HEK293 (cell line): ENCODE measurements around the gene APOBEC3C.
A peak's percentile ranks its signal among the peaks of the same experiment; 100 is the strongest.

ENCODE experiments used
- CTCF ChIA-PET: fragments of 350-600 bp; formaldehyde crosslinking; extraction: SDS; loops from one replicate; lab custom pipeline; 2021; ENCODE audit warnings: antibody characterized with exemption; lab: Yijun Ruan, JAX
- POLR2A ChIA-PET: fragments of 300-600 bp; formaldehyde crosslinking; extraction: SDS; loops from one replicate; lab custom pipeline; 2020; ENCODE audit warnings: antibody characterized with exemption, inconsistent platforms; lab: Yijun Ruan, JAX
- H3K27ac ChIP-seq: fragments of 200-500 bp; sonication (Bioruptor generic); 2 replicates; pipeline ENCODE4 v1.5.1; 2014; ENCODE audit warnings: low read depth, low read length, control low read depth, inconsistent platforms; ENCODE audit errors: extremely low read depth
- H3K36me3 ChIP-seq, 2 experiments: fragments of 200-500 bp in 1 of 2; sonication (Bioruptor generic) in 1 of 2; 1 replicate in 1 of 2; 2 replicates in 1 of 2; pipeline ENCODE4 v1.5.1; 2014 to 2017; ENCODE audit warnings: inconsistent platforms in 2 of 2, low read length in 2 of 2; ENCODE audit not compliant: control insufficient read depth in 2 of 2, insufficient read depth in 1 of 2
- H3K4me1 ChIP-seq: fragments of 200-500 bp; sonication (Bioruptor generic); 2 replicates; pipeline ENCODE4 v1.5.1; 2014; ENCODE audit warnings: mild to moderate bottlenecking, low read length, inconsistent platforms; ENCODE audit not compliant: control insufficient read depth, insufficient read depth
- H3K4me3 ChIP-seq: 2 replicates; pipeline ENCODE4 v1.5.1; 2011; ENCODE audit warnings: low read depth, mild to moderate bottlenecking, control low read depth, low read length, moderate library complexity
- H3K9me3 ChIP-seq: fragments of 200-500 bp; sonication (Bioruptor generic); 2 replicates; pipeline ENCODE4 v1.5.1; 2014; ENCODE audit warnings: low read depth, low read length, inconsistent platforms; ENCODE audit not compliant: control insufficient read depth, insufficient read depth
- EGR2 ChIP-seq: fragments of 450-650 bp; formaldehyde crosslinking; IDR thresholded peaks from 2 replicates; pipeline ENCODE4 v1.5.1; 2016; ENCODE audit warnings: low read depth, missing biosample characterization, missing genetic modification characterization
- PRDM2 ChIP-seq: fragments of 450-650 bp; formaldehyde crosslinking; IDR thresholded peaks from 2 replicates; pipeline ENCODE4 v1.5.1; 2016; ENCODE audit warnings: missing biosample characterization, missing genetic modification characterization, borderline replicate concordance
- SALL2 ChIP-seq: fragments of 450-650 bp; formaldehyde crosslinking; IDR thresholded peaks from 2 replicates; pipeline ENCODE4 v1.5.0; 2017; ENCODE audit warnings: missing biosample characterization, mild to moderate bottlenecking, missing genetic modification characterization, borderline replicate concordance
- TRIM28 ChIP-seq: IDR thresholded peaks from 2 replicates; pipeline ENCODE4 v1.6.1; 2011; ENCODE audit warnings: low read length, control low read depth, borderline replicate concordance
- ZBTB26 ChIP-seq: fragments of 450-650 bp; formaldehyde crosslinking; optimal IDR thresholded peaks from 2 replicates; pipeline ENCODE3; 2016; ENCODE audit warnings: missing biosample characterization, mild to moderate bottlenecking, missing genetic modification characterization
- ZNF148 ChIP-seq: fragments of 450-650 bp; formaldehyde crosslinking; IDR thresholded peaks from 2 replicates; pipeline ENCODE4 v1.5.0; 2017; ENCODE audit warnings: missing biosample characterization, missing genetic modification characterization, borderline replicate concordance
- ZNF18 ChIP-seq: fragments of 450-650 bp; formaldehyde crosslinking; IDR thresholded peaks from 2 replicates; pipeline ENCODE4 v1.5.1; 2016; ENCODE audit warnings: missing biosample characterization, missing genetic modification characterization
- ZNF19 ChIP-seq: fragments of 450-650 bp; formaldehyde crosslinking; IDR thresholded peaks from 2 replicates; pipeline ENCODE4; 2016; ENCODE audit warnings: missing biosample characterization, missing genetic modification characterization, low read depth
- ZNF302 ChIP-seq: fragments of 450-650 bp; formaldehyde crosslinking; IDR thresholded peaks from 2 replicates; pipeline ENCODE4 v1.5.1; 2016; ENCODE audit warnings: missing biosample characterization, missing genetic modification characterization, low read depth
- ZNF514 ChIP-seq: fragments of 450-650 bp; formaldehyde crosslinking; IDR thresholded peaks from 2 replicates; pipeline ENCODE4 v1.5.1; 2016; ENCODE audit warnings: missing biosample characterization, missing genetic modification characterization
- ZNF549 ChIP-seq: fragments of 450-650 bp; IDR thresholded peaks from 2 replicates; pipeline ENCODE4 v1.5.1; 2018; ENCODE audit warnings: missing biosample characterization, missing genetic modification characterization, mild to moderate bottlenecking, inconsistent platforms, moderate library complexity
- ZNF558 ChIP-seq: fragments of 450-650 bp; formaldehyde crosslinking; IDR thresholded peaks from 2 replicates; pipeline ENCODE4 v1.5.1; 2016; ENCODE audit warnings: missing biosample characterization, missing genetic modification characterization
- ZNF654 ChIP-seq: fragments of 450-650 bp; formaldehyde crosslinking; IDR thresholded peaks from 2 replicates; pipeline ENCODE4 v1.5.1; 2016; ENCODE audit warnings: low read depth, missing biosample characterization, missing genetic modification characterization
- ZNF660 ChIP-seq: fragments of 450-650 bp; IDR thresholded peaks from 2 replicates; pipeline ENCODE4 v1.5.1; 2018; ENCODE audit warnings: missing biosample characterization, mild to moderate bottlenecking, missing genetic modification characterization
- ZNF664 ChIP-seq: fragments of 450-650 bp; formaldehyde crosslinking; IDR thresholded peaks from 2 replicates; pipeline ENCODE4 v1.5.1; 2016; ENCODE audit warnings: missing biosample characterization, missing genetic modification characterization
- ZNF777 ChIP-seq: fragments of 450-650 bp; formaldehyde crosslinking; IDR thresholded peaks from 2 replicates; pipeline ENCODE4 v1.5.1; 2017; ENCODE audit warnings: missing biosample characterization, missing genetic modification characterization, borderline replicate concordance
- ZSCAN16 ChIP-seq: fragments of 450-650 bp; formaldehyde crosslinking; IDR thresholded peaks from 2 replicates; pipeline ENCODE4 v1.5.1; 2016; ENCODE audit warnings: missing biosample characterization, missing genetic modification characterization
- ZSCAN18 ChIP-seq: fragments of 450-650 bp; formaldehyde crosslinking; IDR thresholded peaks from 2 replicates; pipeline ENCODE4 v1.5.1; 2016; ENCODE audit warnings: missing biosample characterization, missing genetic modification characterization

Gene APOBEC3C

GRCh38 chr22:38968801-38969200, 45.3 kb upstream of the APOBEC3C start (continued):
- no peak for TF ChIP-seq TRIM28
- no peak for TF ChIP-seq ZNF549 (tag by site-specific recombination)
- TF ChIP-seq ZBTB26 (tag by site-specific recombination) = no peak

- CTCF ChIA-PET = interaction anchor here (0.6 to 3.6 kb wide), 9 partner anchors 13 to 202 kb away, joined by 3 to 11 read pairs (median 4); no protein-coding TSS in a partner anchor
- no peak overlapping the region for H3K27ac ChIP-seq
Measured at GRCh38 chr22:38970551-38970950, 43.5 kb upstream of the APOBEC3C start.

GRCh38 chr22:38971202-38971601, 42.9 kb upstream of the APOBEC3C start:
- POLR2A ChIA-PET = no interaction called here
- Histone ChIP-seq H3K27ac (no peak overlapping the region), H3K36me3 (no peaks in the 10 kb centered on the region), H3K4me3 (no peak overlapping the region), H3K9me3 (no peaks in the 10 kb centered on the region), H3K4me1 (no peaks in the 10 kb centered on the region)
- CTCF ChIA-PET = interaction anchor here (0.6 to 3.6 kb wide), 9 partner anchors 12 to 202 kb away, joined by 3 to 11 read pairs (median 4); no protein-coding TSS in a partner anchor
- TF ChIP-seq ZSCAN16 (tag by site-specific recombination) (no peak), ZNF660 (no peak), PRDM2 (tag by site-specific recombination) (no peak), ZNF777 (no peak), ZNF514 (tag by site-specific recombination) (no peak), ZNF302 (no peak), ZNF19 (tag by site-specific recombination) (no peak), ZNF654 (tag by site-specific recombination) (no peak), ZSCAN18 (tag by site-specific recombination) (no peak), SALL2 (tag by site-specific recombination) (no peak), ZNF558 (no peak), ZNF18 (no peak), ZNF664 (no peak)

More at GRCh38 chr22:38970551-38970950, 43.5 kb upstream of the APOBEC3C start:
- TF ChIP-seq EGR2 (tag by site-specific recombination) (0 out of 2 replicates have a peak, but pooled peaks have one; percentile 10), ZNF148 (tag by site-specific recombination) (no peak)
- H3K36me3 ChIP-seq = no peaks in the 10 kb centered on the region
- no peaks in the 10 kb centered on the region for H3K9me3 ChIP-seq
- H3K4me3 ChIP-seq = no peak overlapping the region
- POLR2A ChIA-PET = no interaction called here
- H3K4me1 ChIP-seq = no peaks in the 10 kb centered on the region
